ENCODE data around the gene EGFL6. TPM values are rescaled to one million over a fixed set of nuclear protein-coding genes. Genes with fewer than 3 reads are reported as not detected.

The EGFL6 gene
- total RNA-seq, 1 donor from 2014 or later, result not detected

- Mint-ChIP-seq H3K27ac (ENCODE audit: unreplicated experiment) (no peak overlapping the region), H3K27me3 (ENCODE audit: unreplicated experiment) (peaks cover 11% of the 10 kb centered on the region), H3K4me3 (ENCODE audit: unreplicated experiment) (no peak overlapping the region), H3K36me3 (ENCODE audit: unreplicated experiment) (no peaks in the 10 kb centered on the region), H3K4me1 (ENCODE audit: unreplicated experiment) (peaks cover 2% of the 10 kb centered on the region), H3K9me3 (ENCODE audit: unreplicated experiment) (no peaks in the 10 kb centered on the region)
- no peak for DNase-seq (ENCODE audit: extremely low spot score, unreplicated experiment)
- TF ChIP-seq CTCF (IDR thresholded peaks at IDR 0.05), result no peak
These were observed 30.1 kb downstream of the EGFL6 start for GRCh38 chrX:13599491-13599890.

- no peak for TF ChIP-seq CTCF (IDR thresholded peaks at IDR 0.05)
- peaks cover 12% of the 10 kb centered on the region for H3K27me3 Mint-ChIP-seq (ENCODE audit: unreplicated experiment)
These were observed 36.2 kb downstream of the EGFL6 start for GRCh38 chrX:13605611-13606010.

GRCh38 chrX:13607331-13607995 lies 38.1 kb downstream of the EGFL6 start:
- no peak for DNase-seq (ENCODE audit: extremely low spot score, unreplicated experiment)
- H3K4me3 Mint-ChIP-seq (ENCODE audit: unreplicated experiment), result no peak overlapping the region
- no peaks in the 10 kb centered on the region for H3K36me3 Mint-ChIP-seq (ENCODE audit: unreplicated experiment)
- H3K27me3 Mint-ChIP-seq (ENCODE audit: unreplicated experiment), result peaks cover 12% of the 10 kb centered on the region
- TF ChIP-seq CTCF (IDR thresholded peaks at IDR 0.05), result no peak
- no peaks in the 10 kb centered on the region for H3K4me1 Mint-ChIP-seq (ENCODE audit: unreplicated experiment)
- no peaks in the 10 kb centered on the region for H3K9me3 Mint-ChIP-seq (ENCODE audit: unreplicated experiment)
- H3K27ac Mint-ChIP-seq (ENCODE audit: unreplicated experiment), result no peak overlapping the region

More at GRCh38 chrX:13605611-13606010, 36.2 kb downstream of the EGFL6 start:
- H3K36me3 Mint-ChIP-seq (ENCODE audit: unreplicated experiment), result no peaks in the 10 kb centered on the region
- H3K27ac Mint-ChIP-seq (ENCODE audit: unreplicated experiment), result no peak overlapping the region
- H3K4me3 Mint-ChIP-seq (ENCODE audit: unreplicated experiment), result no peak overlapping the region
- no peaks in the 10 kb centered on the region for H3K9me3 Mint-ChIP-seq (ENCODE audit: unreplicated experiment)
- DNase-seq (ENCODE audit: extremely low spot score, unreplicated experiment), result no peak
- no peaks in the 10 kb centered on the region for H3K4me1 Mint-ChIP-seq (ENCODE audit: unreplicated experiment)

- Mint-ChIP-seq H3K27ac (ENCODE audit: unreplicated experiment) (no peak overlapping the region), H3K27me3 (ENCODE audit: unreplicated experiment) (peaks cover 12% of the 10 kb centered on the region), H3K9me3 (ENCODE audit: unreplicated experiment) (no peaks in the 10 kb centered on the region), H3K4me3 (ENCODE audit: unreplicated experiment) (no peak overlapping the region), H3K4me1 (ENCODE audit: unreplicated experiment) (no peaks in the 10 kb centered on the region), H3K36me3 (ENCODE audit: unreplicated experiment) (no peaks in the 10 kb centered on the region)
- TF ChIP-seq CTCF (IDR thresholded peaks at IDR 0.05), result no peak
- no peak for DNase-seq (ENCODE audit: extremely low spot score, unreplicated experiment)
These were observed 38.6 kb downstream of the EGFL6 start for GRCh38 chrX:13607996-13608365.

GRCh38 chrX:13614154-13614553 lies 44.8 kb downstream of the EGFL6 start:
- Mint-ChIP-seq H3K27ac (ENCODE audit: unreplicated experiment) (no peak overlapping the region), H3K27me3 (ENCODE audit: unreplicated experiment) (peaks cover 5% of the 10 kb centered on the region), H3K36me3 (ENCODE audit: unreplicated experiment) (no peaks in the 10 kb centered on the region), H3K4me1 (ENCODE audit: unreplicated experiment) (no peaks in the 10 kb centered on the region), H3K4me3 (ENCODE audit: unreplicated experiment) (no peak overlapping the region), H3K9me3 (ENCODE audit: unreplicated experiment) (no peaks in the 10 kb centered on the region)
- DNase-seq (ENCODE audit: extremely low spot score, unreplicated experiment), result no peak
- TF ChIP-seq CTCF (IDR thresholded peaks at IDR 0.05), result no peak

Measured in osteocyte (in vitro differentiated cells).